ENCODE data around the gene HECW1. TPM values are rescaled to one million over a fixed set of nuclear protein-coding genes. Genes with fewer than 3 reads are reported as not detected.

The HECW1 gene
- total and polyA plus RNA-seq, 2 of the 13 experiments (the other 11 are each of a cell fraction or from before 2014, with no cell fraction given), result not detected

DNA sequence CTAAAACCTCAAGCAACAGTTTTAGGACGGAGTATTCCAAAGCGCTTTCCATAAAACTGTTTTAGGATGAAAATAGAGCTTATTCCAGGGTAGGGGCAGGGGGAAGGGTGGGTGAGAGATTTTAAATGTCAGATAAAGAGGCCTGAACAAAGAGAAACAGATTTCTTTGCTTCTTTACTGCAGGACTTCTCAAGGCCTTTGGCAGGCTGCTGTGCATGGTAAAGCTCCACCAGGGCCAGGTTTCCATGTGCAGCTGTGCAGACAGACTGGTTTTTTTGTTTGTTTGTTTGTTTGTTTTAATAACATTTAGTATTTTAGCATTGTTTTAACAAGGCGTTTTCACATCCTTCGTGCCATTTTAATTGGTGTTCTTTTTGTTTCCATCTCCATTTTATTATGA is 26.3 kb downstream of the HECW1 start (continued):
- TF ChIP-seq, protein P1, sequence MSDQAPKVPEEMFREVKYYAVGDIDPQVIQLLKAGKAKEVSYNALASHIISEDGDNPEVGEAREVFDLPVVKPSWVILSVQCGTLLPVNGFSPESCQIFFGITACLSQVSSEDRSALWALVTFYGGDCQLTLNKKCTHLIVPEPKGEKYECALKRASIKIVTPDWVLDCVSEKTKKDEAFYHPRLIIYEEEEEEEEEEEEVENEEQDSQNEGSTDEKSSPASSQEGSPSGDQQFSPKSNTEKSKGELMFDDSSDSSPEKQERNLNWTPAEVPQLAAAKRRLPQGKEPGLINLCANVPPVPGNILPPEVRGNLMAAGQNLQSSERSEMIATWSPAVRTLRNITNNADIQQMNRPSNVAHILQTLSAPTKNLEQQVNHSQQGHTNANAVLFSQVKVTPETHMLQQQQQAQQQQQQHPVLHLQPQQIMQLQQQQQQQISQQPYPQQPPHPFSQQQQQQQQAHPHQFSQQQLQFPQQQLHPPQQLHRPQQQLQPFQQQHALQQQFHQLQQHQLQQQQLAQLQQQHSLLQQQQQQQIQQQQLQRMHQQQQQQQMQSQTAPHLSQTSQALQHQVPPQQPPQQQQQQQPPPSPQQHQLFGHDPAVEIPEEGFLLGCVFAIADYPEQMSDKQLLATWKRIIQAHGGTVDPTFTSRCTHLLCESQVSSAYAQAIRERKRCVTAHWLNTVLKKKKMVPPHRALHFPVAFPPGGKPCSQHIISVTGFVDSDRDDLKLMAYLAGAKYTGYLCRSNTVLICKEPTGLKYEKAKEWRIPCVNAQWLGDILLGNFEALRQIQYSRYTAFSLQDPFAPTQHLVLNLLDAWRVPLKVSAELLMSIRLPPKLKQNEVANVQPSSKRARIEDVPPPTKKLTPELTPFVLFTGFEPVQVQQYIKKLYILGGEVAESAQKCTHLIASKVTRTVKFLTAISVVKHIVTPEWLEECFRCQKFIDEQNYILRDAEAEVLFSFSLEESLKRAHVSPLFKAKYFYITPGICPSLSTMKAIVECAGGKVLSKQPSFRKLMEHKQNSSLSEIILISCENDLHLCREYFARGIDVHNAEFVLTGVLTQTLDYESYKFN (CRISPR knock-in tag; conservative IDR thresholded peaks at IDR 0.05), result no peak
- no peak for TF ChIP-seq RELA (CRISPR knock-in tag; IDR thresholded peaks at IDR 0.05)
- TF ChIP-seq ZBTB26 (CRISPR knock-in tag; IDR thresholded peaks at IDR 0.05; ENCODE audit: borderline replicate concordance), result no peak
- TF ChIP-seq KLF13 (CRISPR knock-in tag; IDR thresholded peaks at IDR 0.05), result no peak
- TF ChIP-seq PHF20 (CRISPR knock-in tag; IDR thresholded peaks at IDR 0.05), result no peak

GRCh38 chr7:43139137-43139536 is 26.7 kb downstream of the HECW1 start:
- 52% methylated on average over 2 of the region's 2 CpGs for WGBS (ENCODE audit: low lambda C conversion rate)
- H3K4me2 ChIP-seq (ENCODE audit: low read depth, low read length), result no peak overlapping the region
- no peak overlapping the region for H3K9ac ChIP-seq (ENCODE audit: insufficient read depth, low read depth, low read length)
- no peak for DNase-seq (ENCODE audit: low spot score)
- no peaks in the 10 kb centered on the region for H3K4me1 ChIP-seq (ENCODE audit: insufficient read depth, low read length)
- no peaks in the 10 kb centered on the region for H3K79me2 ChIP-seq (ENCODE audit: insufficient read depth, low read length)
- CTCF ChIA-PET (ENCODE audit: low intra/inter-chr PET ratio, low total read pairs), result no interaction called here
- BruUV-seq (replicated peaks), result no TSS peak
- in situ Hi-C loops (cut with HindIII; ENCODE audit: extremely low pct_ligation_motif_present, low pct_unique_long_range_greater_than_20kb), result no loop called here
- no peak overlapping the region for H3K27ac ChIP-seq (ENCODE audit: extremely low read length, insufficient read depth, low read length)
- intact Hi-C loops (cut with micrococcal nuclease; ENCODE audit: unreplicated experiment), result no loop called here
- no peaks in the 10 kb centered on the region for H3K9me3 ChIP-seq (ENCODE audit: low read length)
- no peaks in the 10 kb centered on the region for H3K36me3 ChIP-seq (replicated peaks in 1 of 2; ENCODE audit: control insufficient read depth in 1 of 2, insufficient read depth in 2 of 2, low read length in 2 of 2)
- H2AFZ ChIP-seq (ENCODE audit: low read length), result no peak overlapping the region
- no peak for ATAC-seq
- peaks cover 0 to 4% of the 10 kb centered on the region in 2 experiments; a peak in 1 of 5 replicates for H3K27me3 ChIP-seq (ENCODE audit: control insufficient read depth in 1 of 2, insufficient read depth in 2 of 2, low read length in 2 of 2)
- POLR2A ChIA-PET, result no interaction called here
- FAIRE-seq, result no peak
- H3K4me3 ChIP-seq (replicated peaks in 1 of 3; ENCODE audit: insufficient read depth in 1 of 3, low read depth in 2 of 3, low read length in 3 of 3), result no peak overlapping the region
- H4K20me1 ChIP-seq (ENCODE audit: insufficient read depth, low read length), result no peaks in the 10 kb centered on the region
- TF ChIP-seq ARNTL (CRISPR knock-in tag; IDR thresholded peaks at IDR 0.05) (no peak), ZNF329 (CRISPR knock-in tag; IDR thresholded peaks at IDR 0.05; ENCODE audit: low read depth) (no peak), CENPT (CRISPR knock-in tag; IDR thresholded peaks at IDR 0.05; ENCODE audit: low read depth) (no peak), ZNF367 (CRISPR knock-in tag; IDR thresholded peaks at IDR 0.05; ENCODE audit: borderline replicate concordance) (no peak), TCF7L2 (IDR thresholded peaks at IDR 0.05; ENCODE audit: low read depth, low read length) (no peak), ZNF605 (CRISPR knock-in tag; IDR thresholded peaks at IDR 0.05) (no peak), KDM4B (CRISPR knock-in tag; IDR thresholded peaks at IDR 0.05) (no peak), HHEX (CRISPR knock-in tag; IDR thresholded peaks at IDR 0.05) (no peak), MYNN (CRISPR knock-in tag; IDR thresholded peaks at IDR 0.05; ENCODE audit: low read depth) (no peak), ZNF101 (CRISPR knock-in tag; IDR thresholded peaks at IDR 0.05; ENCODE audit: borderline replicate concordance, low read depth) (no peak), FOXM1 (CRISPR knock-in tag; IDR thresholded peaks at IDR 0.05) (no peak), ISX (CRISPR knock-in tag; conservative IDR thresholded peaks at IDR 0.05) (no peak), WIZ (CRISPR knock-in tag; IDR thresholded peaks at IDR 0.05) (no peak), ZC3H13 (CRISPR knock-in tag; IDR thresholded peaks at IDR 0.05) (no peak), KDM6A (CRISPR knock-in tag; IDR thresholded peaks at IDR 0.05; ENCODE audit: low read depth) (no peak)
- TF ChIP-seq, protein P2, sequence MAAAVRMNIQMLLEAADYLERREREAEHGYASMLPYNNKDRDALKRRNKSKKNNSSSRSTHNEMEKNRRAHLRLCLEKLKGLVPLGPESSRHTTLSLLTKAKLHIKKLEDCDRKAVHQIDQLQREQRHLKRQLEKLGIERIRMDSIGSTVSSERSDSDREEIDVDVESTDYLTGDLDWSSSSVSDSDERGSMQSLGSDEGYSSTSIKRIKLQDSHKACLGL (CRISPR knock-in tag; IDR thresholded peaks at IDR 0.05), result no peak

All from HepG2 (cell line).